HepG2 (cell line): Measurements from ENCODE around the gene GJD3. TPM values are rescaled to one million over a fixed set of nuclear protein-coding genes. Genes with fewer than 3 reads are reported as not detected.

Source experiments
- ATRX ChIP-seq: sonication (generic); formaldehyde crosslinking; IDR thresholded peaks from 2 replicates; pipeline ENCODE4 v1.4.0; 2020; ENCODE audit warnings: missing genetic modification reagents, borderline replicate concordance
- BRF2 ChIP-seq: sonication (generic); formaldehyde crosslinking; IDR thresholded peaks from 2 replicates; pipeline ENCODE4 v1.8.1; 2022; ENCODE audit warnings: mild to moderate bottlenecking, missing genetic modification reagents
- EP300 ChIP-seq, 3 experiments: sonication (generic) in 1 of 3; formaldehyde crosslinking in 1 of 3; IDR thresholded peaks; 2 replicates each; pipeline versions ENCODE4 v1.5.1 to v1.6.1; 2011 to 2020; ENCODE audit warnings: low read depth in 2 of 3, low read length in 2 of 3, borderline replicate concordance in 1 of 3, improper control_type of control experiment in 1 of 3, mild to moderate bottlenecking in 1 of 3, missing genetic modification reagents in 1 of 3, moderate library complexity in 1 of 3
- HNRNPK ChIP-seq: fragments of 200-400 bp; formaldehyde crosslinking; IDR thresholded peaks from 2 replicates; pipeline ENCODE4 v1.6.1; 2018; ENCODE audit warnings: low read length, low read depth, moderate library complexity, mild to moderate bottlenecking; ENCODE audit not compliant: poor library complexity, severe bottlenecking
- KIAA2018 ChIP-seq: sonication (generic); formaldehyde crosslinking; IDR thresholded peaks from 2 replicates; pipeline ENCODE4 v1.5.0; 2020; ENCODE audit warnings: mild to moderate bottlenecking, missing genetic modification reagents, borderline replicate concordance
- PAF1 ChIP-seq: IDR thresholded peaks from 2 replicates; pipeline ENCODE4 v1.6.1; 2016; ENCODE audit warnings: missing genetic modification reagents, missing compliant biosample characterization
- POLR2G ChIP-seq: fragments of 200-400 bp; formaldehyde crosslinking; IDR thresholded peaks from 2 replicates; pipeline ENCODE4 v1.6.1; 2018; ENCODE audit warnings: mild to moderate bottlenecking, low read depth, low read length, moderate library complexity
- YY1 ChIP-seq: IDR thresholded peaks from 2 replicates; pipeline ENCODE4 v1.6.1; 2011; ENCODE audit warnings: low read length, low read depth, moderate library complexity, mild to moderate bottlenecking; ENCODE audit not compliant: insufficient read depth, insufficient replicate concordance
- ZBTB2 ChIP-seq: sonication (generic); formaldehyde crosslinking; IDR thresholded peaks from 2 replicates; pipeline ENCODE4 v1.8.0; 2022; ENCODE audit warnings: low read depth, missing genetic modification reagents
- ZNF12 ChIP-seq: sonication (generic); formaldehyde crosslinking; IDR thresholded peaks from 2 replicates; pipeline ENCODE4 v1.5.0; 2020; ENCODE audit warnings: missing genetic modification reagents
- ZNF225 ChIP-seq: sonication (generic); formaldehyde crosslinking; IDR thresholded peaks from 2 replicates; pipeline ENCODE4 v1.4.0; 2020; ENCODE audit warnings: mild to moderate bottlenecking, missing genetic modification reagents
- ZNF292 ChIP-seq: sonication (generic); formaldehyde crosslinking; IDR thresholded peaks from 2 replicates; pipeline ENCODE4 v1.8.1; 2022; ENCODE audit warnings: mild to moderate bottlenecking, low read depth, missing genetic modification reagents, borderline replicate concordance
- ZNF44 ChIP-seq: sonication (generic); formaldehyde crosslinking; IDR thresholded peaks from 2 replicates; pipeline ENCODE4 v1.5.1; 2020; ENCODE audit warnings: mild to moderate bottlenecking, missing genetic modification reagents
- ZNF749 ChIP-seq: sonication (generic); formaldehyde crosslinking; IDR thresholded peaks from 2 replicates; pipeline ENCODE4 v1.8.0; 2022; ENCODE audit warnings: mild to moderate bottlenecking, missing genetic modification reagents, moderate library complexity, borderline replicate concordance
- ZNF761 ChIP-seq: sonication (generic); formaldehyde crosslinking; conservative IDR thresholded peaks from 2 replicates; pipeline ENCODE4 v1.4.0; 2020; ENCODE audit warnings: mild to moderate bottlenecking, missing genetic modification reagents
- ZNF781 ChIP-seq: sonication (generic); formaldehyde crosslinking; IDR thresholded peaks from 2 replicates; pipeline ENCODE4 v1.5.1; 2020; ENCODE audit warnings: borderline replicate concordance, mild to moderate bottlenecking, missing genetic modification reagents; ENCODE audit errors: not compliant biosample characterization
- polyA plus RNA-seq, 8 experiments: library from polyadenylated mRNA; depleted of rRNA in 3 of 8; stranded (reverse) in 7 of 8; unstranded in 1 of 8; fragments of >200 nt; fragmentation: Illumina TruSeq in 4 of 8; extraction: Trizol in 4 of 8; gene quantifications; 2 replicates each; pipeline versions ENCODE4 v1.2.1 to v1.2.3, GENCODE V29; 2011 to 2016; ENCODE audit warnings: low read depth in 4 of 8, missing spikeins in 1 of 8, mixed read lengths in 1 of 8; ENCODE audit not compliant: insufficient read depth in 1 of 8
- total RNA-seq, 5 experiments: library from RNA; depleted of rRNA; stranded (reverse); fragments of >200 nt; fragmentation: Illumina TruSeq; extraction: Trizol; gene quantifications; 2 replicates each; pipeline ENCODE4 v1.2.3, GENCODE V29; 2016; ENCODE audit warnings: low read depth in 1 of 5

Gene GJD3
- total and polyA plus RNA-seq, 2 of the 13 experiments (the other 11 are each of a cell fraction or from before 2014, with no cell fraction given): not detected

- TF ChIP-seq KIAA2018 (CRISPR knock-in tag) (no peak), ZNF44 (CRISPR knock-in tag) (no peak), ZNF761 (CRISPR knock-in tag) (peak; percentile 51; the same call in 1 of the 2 replicates), ZBTB2 (CRISPR knock-in tag) (peak; percentile 35), PAF1 (no peak), POLR2G (peak; percentile 56), ZNF292 (CRISPR knock-in tag) (peak; percentile 44; the same call in 1 of the 2 replicates), ATRX (CRISPR knock-in tag) (no peak), BRF2 (CRISPR knock-in tag) (no peak), YY1 (peak; percentile 66), ZNF225 (CRISPR knock-in tag) (peak; percentile 74), ZNF749 (CRISPR knock-in tag) (no peak), EP300 (IDR thresholded peaks at IDR 0.05; ENCODE audit: low read depth in 2 of 2, low read length in 2 of 2) (peak in 1 of 2 experiments; percentile 31; a peak in 2 of 4 replicates), EP300 (CRISPR knock-in tag; IDR thresholded peaks at IDR 0.05; ENCODE audit: borderline replicate concordance) (0 out of 2 replicates have a peak, but pooled peaks have one; percentile 34), ZNF781 (CRISPR knock-in tag) (peak; percentile 50), ZNF12 (CRISPR knock-in tag) (no peak), HNRNPK (no peak)
Observed at GRCh38 chr17:40316571-40317344, 47.8 kb downstream of the GJD3 start (continued).
